ENCODE results near the gene KHK.
A peak's percentile ranks its signal among the peaks of the same experiment; 100 is the strongest.

GRCh38 chr2:27071277-27071989 lies 15.1 kb upstream of the KHK start, which contains the start of gene OST4:
- no peak for TF ChIP-seq CTCF (IDR thresholded peaks at IDR 0.05)
- TF ChIP-seq POLR2A (IDR thresholded peaks at IDR 0.05): peak; percentile 27 to 85
